Stimulated activated CD4-positive, alpha-beta T cell treated with anti-CD3 and anti-CD28 coated beads, Interleukin-2, amount 100 ng/mL, for 24 hours (primary cell): Measurements from ENCODE around the gene ZDHHC9.

ENCODE experiments used
- DNase-seq, 2 donors: peaks; one replicate each; pipeline ENCODE4 v3.0.0-alpha.2; 2020

ZDHHC9 gene

GRCh38 chrX:129818123-129818522 lies 25.6 kb downstream of the ZDHHC9 start:
- no peak for DNase-seq

- DNase-seq = no peak
Observed at GRCh38 chrX:129813662-129814368, 29.9 kb downstream of the ZDHHC9 start.

GRCh38 chrX:129808829-129809796 lies 34.6 kb downstream of the ZDHHC9 start:
- no peak for DNase-seq

GRCh38 chrX:129808158-129808828 lies 35.4 kb downstream of the ZDHHC9 start:
- no peak for DNase-seq

- DNase-seq = no peak
Observed at GRCh38 chrX:129804806-129805205, 38.9 kb downstream of the ZDHHC9 start.

- no peak for DNase-seq
Observed at GRCh38 chrX:129802863-129803262, 40.8 kb downstream of the ZDHHC9 start.

- no peak for DNase-seq
Observed at GRCh38 chrX:129800186-129800585, 43.5 kb downstream of the ZDHHC9 start.

GRCh38 chrX:129798888-129799287 lies 44.8 kb downstream of the ZDHHC9 start:
- DNase-seq = peak; percentile 50 to 51

- DNase-seq = no peak
Observed at GRCh38 chrX:129798456-129798855, 45.2 kb downstream of the ZDHHC9 start.

- no peak for DNase-seq
Observed at GRCh38 chrX:129797251-129797906, 46.3 kb downstream of the ZDHHC9 start.

GRCh38 chrX:129795584-129795983 lies 48.1 kb downstream of the ZDHHC9 start:
- DNase-seq = no peak

- DNase-seq = no peak
Observed at GRCh38 chrX:129793604-129794191, 50.0 kb downstream of the ZDHHC9 start.

- DNase-seq = no peak
Observed at GRCh38 chrX:129792586-129793291, 50.9 kb downstream of the ZDHHC9 start.

- no peak for DNase-seq
Observed at GRCh38 chrX:129791961-129792570, 51.6 kb downstream of the ZDHHC9 start.

GRCh38 chrX:129791336-129791735 lies 52.4 kb downstream of the ZDHHC9 start:
- no peak for DNase-seq

- no peak for DNase-seq
Observed at GRCh38 chrX:129790808-129791207, 52.9 kb downstream of the ZDHHC9 start.

GRCh38 chrX:129790146-129790545 lies 53.5 kb downstream of the ZDHHC9 start:
- no peak for DNase-seq

- DNase-seq = no peak
Observed at GRCh38 chrX:129788527-129788926, 55.2 kb downstream of the ZDHHC9 start.

GRCh38 chrX:129787336-129788055 lies 56.2 kb downstream of the ZDHHC9 start:
- DNase-seq = no peak

- no peak for DNase-seq
Observed at GRCh38 chrX:129786210-129786651, 57.5 kb downstream of the ZDHHC9 start.
